ENCODE measurements around the gene PDE6A. TPM values are rescaled to one million over a fixed set of nuclear protein-coding genes. Genes with fewer than 3 reads are reported as not detected.
A peak's percentile ranks its signal among the peaks of the same experiment; 100 is the strongest.

Gene PDE6A
- total RNA-seq, 2 experiments from 2014 or later: not detected

- Histone ChIP-seq H3K4me1 (ENCODE audit: insufficient read depth, low read length) (no peaks in the 10 kb centered on the region), H3K27ac (ENCODE audit: low read depth in 1 of 2, low read length in 2 of 2) (no peak overlapping the region), H3K36me3 (ENCODE audit: insufficient read depth, low read length) (no peaks in the 10 kb centered on the region), H3K27me3 (ENCODE audit: control insufficient read depth in 1 of 2, insufficient read depth in 2 of 2, low read length in 2 of 2) (no peaks in the 10 kb centered on the region), H3K9me3 (ENCODE audit: control insufficient read depth in 1 of 2, insufficient read depth in 1 of 2, low read length in 2 of 2) (no peaks in the 10 kb centered on the region), H3K4me3 (ENCODE audit: low read length) (no peak overlapping the region)
- Mint-ChIP-seq H3K27me3 (no peaks in the 10 kb centered on the region), H3K4me3 (no peak overlapping the region), H3K36me3 (ENCODE audit: low read depth) (peaks cover 5% of the 10 kb centered on the region), H3K9me3 (no peaks in the 10 kb centered on the region), H3K4me1 (ENCODE audit: low read depth) (no peaks in the 10 kb centered on the region), H3K27ac (no peak overlapping the region)
- no peak for TF ChIP-seq CTCF (IDR thresholded peaks at IDR 0.05)
- intact Hi-C loops (cut with DNase I, micrococcal nuclease): no loop called here
- no peak for DNase-seq
- POLR2A ChIA-PET: no interaction called here
- CTCF ChIA-PET: interaction anchor here (1.5 to 2.1 kb wide), 3 partner anchors 9 to 153 kb away, joined by 3 to 8 read pairs (median 5); no protein-coding TSS in a partner anchor
- no peak for ATAC-seq (ENCODE audit: poor library complexity)
Observed at GRCh38 chr5:149837680-149838269, 106.8 kb downstream of the PDE6A start.

- DNase-seq (no peak), ATAC-seq (ENCODE audit: poor library complexity) (no peak)
- Histone ChIP-seq H3K4me3 (ENCODE audit: low read length) (no peak overlapping the region), H3K27me3 (ENCODE audit: control insufficient read depth in 1 of 2, insufficient read depth in 2 of 2, low read length in 2 of 2) (no peaks in the 10 kb centered on the region), H3K4me1 (ENCODE audit: insufficient read depth, low read length) (no peaks in the 10 kb centered on the region), H3K27ac (ENCODE audit: low read depth in 1 of 2, low read length in 2 of 2) (no peak overlapping the region), H3K9me3 (ENCODE audit: control insufficient read depth in 1 of 2, insufficient read depth in 1 of 2, low read length in 2 of 2) (no peaks in the 10 kb centered on the region), H3K36me3 (ENCODE audit: insufficient read depth, low read length) (no peaks in the 10 kb centered on the region)
- Mint-ChIP-seq H3K4me3 (no peak overlapping the region), H3K4me1 (ENCODE audit: low read depth) (no peaks in the 10 kb centered on the region), H3K36me3 (ENCODE audit: low read depth) (no peaks in the 10 kb centered on the region), H3K27ac (no peak overlapping the region), H3K27me3 (no peaks in the 10 kb centered on the region), H3K9me3 (no peaks in the 10 kb centered on the region)
- POLR2A ChIA-PET: no interaction called here
- TF ChIP-seq CTCF (IDR thresholded peaks at IDR 0.05): no peak
- intact Hi-C loops (cut with DNase I, micrococcal nuclease): no loop called here
- CTCF ChIA-PET: interaction anchor here (0.9 kb wide), 1 partner anchor 154 kb away, joined by 4 read pairs; no protein-coding TSS in a partner anchor
Observed at GRCh38 chr5:149836451-149837139, 108.0 kb downstream of the PDE6A start.

- no peaks in the 10 kb centered on the region for H3K4me1 Mint-ChIP-seq (ENCODE audit: low read depth)
- Histone ChIP-seq H3K9me3 (ENCODE audit: control insufficient read depth in 1 of 2, insufficient read depth in 1 of 2, low read length in 2 of 2) (no peaks in the 10 kb centered on the region), H3K27ac (ENCODE audit: low read depth in 1 of 2, low read length in 2 of 2) (no peak overlapping the region), H3K4me1 (ENCODE audit: insufficient read depth, low read length) (no peaks in the 10 kb centered on the region), H3K36me3 (ENCODE audit: insufficient read depth, low read length) (no peaks in the 10 kb centered on the region), H3K27me3 (ENCODE audit: control insufficient read depth in 1 of 2, insufficient read depth in 2 of 2, low read length in 2 of 2) (no peaks in the 10 kb centered on the region), H3K4me3 (ENCODE audit: low read length) (no peak overlapping the region)
- POLR2A ChIA-PET: interaction anchor here (1.1 kb wide), 1 partner anchor 156 kb away, joined by 3 read pairs; no protein-coding TSS in a partner anchor
- H3K4me3 Mint-ChIP-seq: no peak overlapping the region
- ATAC-seq (ENCODE audit: poor library complexity) (peak; percentile 51), DNase-seq (peak in 13 of 14 experiments; percentile 5 to 78 (median 32))
- CTCF ChIA-PET: interaction anchor here (1.0 to 2.0 kb wide), 9 partner anchors 118 to 198 kb away, joined by 3 to 26 read pairs (median 5); partner anchors contain the start of gene SLC26A2
- no peaks in the 10 kb centered on the region for H3K9me3 Mint-ChIP-seq
- TF ChIP-seq CTCF (IDR thresholded peaks at IDR 0.05): peak; percentile 61
- no peak overlapping the region for H3K27ac Mint-ChIP-seq
- intact Hi-C loops (cut with DNase I, micrococcal nuclease): loop anchor here (1.0 kb wide), 2 partner anchors 156 to 383 kb away; no protein-coding TSS in a partner anchor
- H3K27me3 Mint-ChIP-seq: no peaks in the 10 kb centered on the region
- H3K36me3 Mint-ChIP-seq (ENCODE audit: low read depth): no peaks in the 10 kb centered on the region
Observed at GRCh38 chr5:149834246-149834855, 110.2 kb downstream of the PDE6A start.

Data from CD4-positive, alpha-beta T cell (primary cell).